SK-N-SH treated with all-trans-retinoic acid at 6 μM for 48 hours (cell line): Measurements from ENCODE around the gene COL4A5.

Experiments
- ATAC-seq: fragments of 200-7000 bp; cut with Tn5 transposase; 3 replicates; pipeline ENCODE4 v1.9.1; 2020; ENCODE audit warnings: mild to moderate bottlenecking, moderate library complexity
- ARNTL ChIP-seq: fragments of 450-650 bp; formaldehyde crosslinking; IDR thresholded peaks from 2 replicates; pipeline ENCODE4 v1.5.0; 2020; ENCODE audit warnings: low read depth, mild to moderate bottlenecking, moderate library complexity, borderline replicate concordance
- CREB5 ChIP-seq: fragments of 250-450 bp; sonication (Bioruptor Pico); IDR thresholded peaks from 2 replicates; pipeline ENCODE4 v1.5.1; 2020; ENCODE audit warnings: low read depth, mild to moderate bottlenecking, moderate library complexity
- CSDC2 ChIP-seq: fragments of 250-450 bp; sonication (Bioruptor Pico); IDR thresholded peaks from 2 replicates; pipeline ENCODE4 v1.5.0; 2020; ENCODE audit warnings: mild to moderate bottlenecking, moderate library complexity
- CSRNP3 ChIP-seq: fragments of 250-450 bp; sonication (Bioruptor Pico); IDR thresholded peaks from 2 replicates; pipeline ENCODE4 v1.5.1; 2021; ENCODE audit warnings: mild to moderate bottlenecking, moderate library complexity
- ESRRG ChIP-seq: fragments of 250-450 bp; sonication (Bioruptor Pico); IDR thresholded peaks from 2 replicates; pipeline ENCODE4 v1.6.1; 2021; ENCODE audit warnings: mild to moderate bottlenecking
- GLIS3 ChIP-seq: fragments of 250-450 bp; sonication (Bioruptor Pico); IDR thresholded peaks from 2 replicates; pipeline ENCODE4 v1.5.0; 2020; ENCODE audit warnings: mild to moderate bottlenecking, moderate library complexity
- ISL1 ChIP-seq: fragments of 250-450 bp; sonication (Bioruptor Pico); IDR thresholded peaks from 2 replicates; pipeline ENCODE4 v2.1.2; 2022; ENCODE audit warnings: mild to moderate bottlenecking, moderate library complexity
- OSR1 ChIP-seq: fragments of 250-450 bp; sonication (Bioruptor Pico); IDR thresholded peaks from 2 replicates; pipeline ENCODE4 v1.8.0; 2022; ENCODE audit warnings: moderate library complexity, mild to moderate bottlenecking, inconsistent platforms
- POU6F1 ChIP-seq: fragments of 250-450 bp; sonication (Bioruptor Pico); IDR thresholded peaks from 2 replicates; pipeline ENCODE4 v1.8.0; 2021; ENCODE audit warnings: low read depth, mild to moderate bottlenecking, moderate library complexity, borderline replicate concordance
- RARB ChIP-seq: fragments of 250-450 bp; sonication (Bioruptor Pico); IDR thresholded peaks from 2 replicates; pipeline ENCODE4 v1.8.0; 2021; ENCODE audit warnings: mild to moderate bottlenecking, moderate library complexity
- SNAI2 ChIP-seq: fragments of 250-450 bp; sonication (Bioruptor Pico); IDR thresholded peaks from 2 replicates; pipeline ENCODE4 v1.5.0; 2020; ENCODE audit warnings: mild to moderate bottlenecking, moderate library complexity
- TCF4 ChIP-seq: fragments of 250-450 bp; sonication (Bioruptor Pico); IDR thresholded peaks from 2 replicates; pipeline ENCODE4 v1.8.0; 2021; ENCODE audit warnings: mild to moderate bottlenecking, moderate library complexity, borderline replicate concordance
- TOX ChIP-seq: fragments of 250-450 bp; sonication (Bioruptor Pico); IDR thresholded peaks from 2 replicates; pipeline ENCODE4 v1.8.0; 2021; ENCODE audit warnings: mild to moderate bottlenecking, moderate library complexity, borderline replicate concordance
- TSHZ2 ChIP-seq: fragments of 250-450 bp; sonication (Bioruptor Pico); IDR thresholded peaks from 2 replicates; pipeline ENCODE4 v1.5.0; 2020; ENCODE audit warnings: mild to moderate bottlenecking, moderate library complexity
- ZC3H10 ChIP-seq: fragments of 250-450 bp; sonication (Bioruptor Pico); IDR thresholded peaks from 2 replicates; pipeline ENCODE4 v1.5.1; 2021; ENCODE audit warnings: mild to moderate bottlenecking, moderate library complexity
- ZFP3 ChIP-seq: fragments of 250-450 bp; sonication (Bioruptor Pico); IDR thresholded peaks from 2 replicates; pipeline ENCODE4 v1.5.0; 2020; ENCODE audit warnings: mild to moderate bottlenecking, moderate library complexity
- ZFP30 ChIP-seq: fragments of 450-650 bp; formaldehyde crosslinking; IDR thresholded peaks from 2 replicates; pipeline ENCODE4 v1.5.0; 2022; ENCODE audit warnings: mild to moderate bottlenecking, moderate library complexity
- ZNF565 ChIP-seq: fragments of 450-650 bp; formaldehyde crosslinking; conservative IDR thresholded peaks from 2 replicates; pipeline ENCODE4 v1.5.0; 2020; ENCODE audit warnings: low read depth, mild to moderate bottlenecking, moderate library complexity
- ZNF70 ChIP-seq: fragments of 450-650 bp; formaldehyde crosslinking; IDR thresholded peaks from 2 replicates; pipeline ENCODE4 v1.5.0; 2020; ENCODE audit warnings: mild to moderate bottlenecking, moderate library complexity
- ZNF8 ChIP-seq: fragments of 450-650 bp; formaldehyde crosslinking; IDR thresholded peaks from 2 replicates; pipeline ENCODE4 v1.5.0; 2020; ENCODE audit warnings: mild to moderate bottlenecking, moderate library complexity
- TF ChIP-seq, protein P1 (sequence below): fragments of 250-450 bp; sonication (Bioruptor Pico); IDR thresholded peaks from 2 replicates; pipeline ENCODE4 v1.8.0; 2020; ENCODE audit warnings: mild to moderate bottlenecking, moderate library complexity, borderline replicate concordance

COL4A5 gene

GRCh38 chrX:108735091-108735678 is 295.5 kb downstream of the COL4A5 start:
- no peak for TF ChIP-seq TOX
- TF ChIP-seq ISL1 (CRISPR knock-in tag): no peak
- no peak for TF ChIP-seq CSDC2 (CRISPR knock-in tag)
- no peak for TF ChIP-seq ZC3H10 (CRISPR knock-in tag)
- no peak for TF ChIP-seq POU6F1
- TF ChIP-seq ARNTL: no peak
- no peak for TF ChIP-seq ZNF8
- TF ChIP-seq CREB5 (CRISPR knock-in tag): no peak
- TF ChIP-seq ESRRG (CRISPR knock-in tag): no peak
- TF ChIP-seq ZNF70 (CRISPR knock-in tag): no peak
- no peak for TF ChIP-seq RARB
- no peak for ATAC-seq

GRCh38 chrX:108735679-108736508 is 296.3 kb downstream of the COL4A5 start:
- peak; percentile 50 for ATAC-seq
- TF ChIP-seq ZFP3 (CRISPR knock-in tag) (no peak), TSHZ2 (no peak), GLIS3 (CRISPR knock-in tag) (no peak), ZNF8 (no peak), POU6F1 (no peak), OSR1 (CRISPR knock-in tag) (no peak), ZC3H10 (CRISPR knock-in tag) (no peak), ZNF70 (CRISPR knock-in tag) (no peak), TOX (no peak), SNAI2 (no peak), ZFP30 (CRISPR knock-in tag) (no peak), RARB (no peak), ARNTL (no peak), ZNF565 (CRISPR knock-in tag) (no peak), TCF4 (no peak), CSDC2 (CRISPR knock-in tag) (no peak), CSRNP3 (CRISPR knock-in tag) (no peak)
- TF ChIP-seq, protein P1, sequence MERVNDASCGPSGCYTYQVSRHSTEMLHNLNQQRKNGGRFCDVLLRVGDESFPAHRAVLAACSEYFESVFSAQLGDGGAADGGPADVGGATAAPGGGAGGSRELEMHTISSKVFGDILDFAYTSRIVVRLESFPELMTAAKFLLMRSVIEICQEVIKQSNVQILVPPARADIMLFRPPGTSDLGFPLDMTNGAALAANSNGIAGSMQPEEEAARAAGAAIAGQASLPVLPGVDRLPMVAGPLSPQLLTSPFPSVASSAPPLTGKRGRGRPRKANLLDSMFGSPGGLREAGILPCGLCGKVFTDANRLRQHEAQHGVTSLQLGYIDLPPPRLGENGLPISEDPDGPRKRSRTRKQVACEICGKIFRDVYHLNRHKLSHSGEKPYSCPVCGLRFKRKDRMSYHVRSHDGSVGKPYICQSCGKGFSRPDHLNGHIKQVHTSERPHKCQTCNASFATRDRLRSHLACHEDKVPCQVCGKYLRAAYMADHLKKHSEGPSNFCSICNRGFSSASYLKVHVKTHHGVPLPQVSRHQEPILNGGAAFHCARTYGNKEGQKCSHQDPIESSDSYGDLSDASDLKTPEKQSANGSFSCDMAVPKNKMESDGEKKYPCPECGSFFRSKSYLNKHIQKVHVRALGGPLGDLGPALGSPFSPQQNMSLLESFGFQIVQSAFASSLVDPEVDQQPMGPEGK (CRISPR knock-in tag): no peak
